ENCODE data around the gene BANP. TPM values are rescaled to one million over a fixed set of nuclear protein-coding genes. Genes with fewer than 3 reads are reported as not detected.
"Not testable (repeated sequence)": the region's sequence is repeated elsewhere in the genome, so short reads cannot be mapped to it uniquely, and the experiment has no call there.

Gene BANP
- total RNA-seq, 1 experiment from 2014 or later: 34.5 TPM

DNA sequence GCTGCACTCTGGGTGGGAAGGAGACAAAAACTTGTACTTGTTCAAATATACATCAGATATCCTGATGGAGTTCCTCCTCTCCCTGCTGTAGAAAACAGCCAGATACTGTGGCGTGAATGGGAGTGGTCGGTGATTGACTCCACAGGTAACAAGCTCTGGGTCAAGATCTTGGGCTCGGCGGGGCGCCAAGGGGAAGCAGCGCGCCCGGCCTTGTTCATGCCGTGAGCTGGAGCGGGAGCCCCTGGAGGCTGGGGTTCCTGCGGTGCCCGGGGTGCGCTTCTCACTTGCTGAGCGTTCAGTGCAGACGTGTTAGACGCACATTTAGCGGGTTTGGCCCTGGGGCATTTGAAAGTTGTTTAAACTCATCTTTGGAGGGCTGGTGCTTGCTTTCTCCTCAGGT, 44.4 kb downstream of the BANP start (continued):
- TF ChIP-seq, protein P1, sequence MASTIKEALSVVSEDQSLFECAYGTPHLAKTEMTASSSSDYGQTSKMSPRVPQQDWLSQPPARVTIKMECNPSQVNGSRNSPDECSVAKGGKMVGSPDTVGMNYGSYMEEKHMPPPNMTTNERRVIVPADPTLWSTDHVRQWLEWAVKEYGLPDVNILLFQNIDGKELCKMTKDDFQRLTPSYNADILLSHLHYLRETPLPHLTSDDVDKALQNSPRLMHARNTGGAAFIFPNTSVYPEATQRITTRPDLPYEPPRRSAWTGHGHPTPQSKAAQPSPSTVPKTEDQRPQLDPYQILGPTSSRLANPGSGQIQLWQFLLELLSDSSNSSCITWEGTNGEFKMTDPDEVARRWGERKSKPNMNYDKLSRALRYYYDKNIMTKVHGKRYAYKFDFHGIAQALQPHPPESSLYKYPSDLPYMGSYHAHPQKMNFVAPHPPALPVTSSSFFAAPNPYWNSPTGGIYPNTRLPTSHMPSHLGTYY (CRISPR knock-in tag; IDR thresholded peaks at IDR 0.05): no peak
- no peak for TF ChIP-seq OVOL2 (CRISPR knock-in tag; IDR thresholded peaks at IDR 0.05; ENCODE audit: borderline replicate concordance)
- TF ChIP-seq FOXK1 (CRISPR knock-in tag; IDR thresholded peaks at IDR 0.05): no peak

- Mint-ChIP-seq H3K27ac (peak overlapping the region; percentile 41), H3K36me3 (peaks cover 16% of the 10 kb centered on the region), H3K4me1 (no peaks in the 10 kb centered on the region), H3K27me3 (ENCODE audit: low read depth) (no peaks in the 10 kb centered on the region), H3K4me3 (no peak overlapping the region), H3K9me3 (no peaks in the 10 kb centered on the region)
- DNase-seq (ENCODE audit: low spot score) (no peak), ATAC-seq (no peak)
- ChIA-PET POLR2A (interaction anchor here (0.5 kb wide), 2 partner anchors 27 to 291 kb away, joined by 4 to 5 read pairs; no protein-coding TSS in a partner anchor), CTCF (interaction anchor here (0.6 kb wide), 1 partner anchor 220 kb away, joined by 4 read pairs; no protein-coding TSS in a partner anchor)
- peak; percentile 70 for TF ChIP-seq ZNF121 (CRISPR knock-in tag; IDR thresholded peaks at IDR 0.05)
- TF ChIP-seq PRDM15 (CRISPR knock-in tag; IDR thresholded peaks at IDR 0.05): no peak
- TF ChIP-seq, protein P1 (CRISPR knock-in tag; IDR thresholded peaks at IDR 0.05): no peak
These were observed 46.0 kb downstream of the BANP start for GRCh38 chr16:87996962-87997880.

DNA sequence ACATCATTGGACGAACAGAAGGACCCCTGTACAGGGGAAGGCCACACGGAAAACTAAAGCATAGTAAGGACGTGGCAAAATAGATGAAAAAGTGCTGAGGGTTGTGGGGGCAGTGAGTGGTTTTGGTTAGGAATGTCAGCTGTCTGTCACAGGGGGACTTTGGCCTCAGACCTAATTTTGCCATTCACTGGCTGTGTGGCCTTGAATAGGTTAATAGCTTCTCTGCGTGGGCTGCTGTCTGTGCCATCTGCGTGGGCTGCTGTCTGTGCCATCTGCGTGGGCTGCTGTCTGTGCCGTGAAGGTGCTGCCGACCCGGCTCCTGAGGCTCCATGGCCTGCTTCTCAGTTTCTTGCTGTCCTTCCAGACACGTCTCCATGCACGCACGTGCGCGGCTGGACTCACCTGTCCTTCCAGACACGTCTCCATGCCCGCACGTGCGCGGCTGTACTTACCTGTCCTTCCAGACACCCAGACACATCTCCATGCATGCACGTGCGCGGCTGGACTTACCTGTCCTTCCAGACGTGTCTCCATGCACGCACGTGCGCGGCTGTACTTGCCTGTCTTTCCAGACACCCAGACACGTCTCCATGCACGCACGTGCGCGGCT, 47.1 kb downstream of the BANP start:
- ATAC-seq; DNase-seq (ENCODE audit: low spot score); H3K4me1 Mint-ChIP-seq; POLR2A ChIA-PET; H3K9me3 Mint-ChIP-seq; H3K4me3 Mint-ChIP-seq; H3K27me3 Mint-ChIP-seq (ENCODE audit: low read depth); CTCF ChIA-PET: not testable (repeated sequence)
- Mint-ChIP-seq H3K36me3 (peaks cover 16% of the 10 kb centered on the region), H3K27ac (peak overlapping the region; percentile 70)

DNA sequence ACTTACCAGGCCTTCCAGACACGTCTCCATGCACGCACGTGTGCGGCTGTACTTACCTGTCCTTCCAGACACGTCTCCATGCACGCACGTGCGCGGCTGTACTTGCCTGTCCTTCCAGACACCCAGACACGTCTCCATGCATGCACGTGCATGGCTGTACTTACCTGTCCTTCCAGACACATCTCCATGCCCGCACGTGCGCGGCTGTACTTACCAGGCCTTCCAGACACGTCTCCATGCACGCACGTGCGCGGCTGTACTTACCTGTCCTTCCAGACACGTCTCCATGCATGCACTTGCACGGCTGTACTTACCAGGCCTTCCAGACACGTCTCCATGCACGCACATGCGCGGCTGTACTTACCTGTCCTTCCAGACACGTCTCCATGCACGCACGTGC, 47.8 kb downstream of the BANP start:
- H3K9me3 Mint-ChIP-seq; DNase-seq (ENCODE audit: low spot score); CTCF ChIA-PET; H3K27me3 Mint-ChIP-seq (ENCODE audit: low read depth); H3K27ac Mint-ChIP-seq; POLR2A ChIA-PET; ATAC-seq; H3K4me1 Mint-ChIP-seq; H3K4me3 Mint-ChIP-seq: not testable (repeated sequence)
- peaks cover 15% of the 10 kb centered on the region for H3K36me3 Mint-ChIP-seq

GRCh38 chr16:88002211-88002610, 51.0 kb downstream of the BANP start:
- H3K36me3 Mint-ChIP-seq: peaks cover 42% of the 10 kb centered on the region
- peak overlapping the region; percentile 83 for H3K27ac Mint-ChIP-seq
- H3K4me1 Mint-ChIP-seq: peaks cover 4% of the 10 kb centered on the region; the same call in 1 of the 2 replicates
- no peak for ATAC-seq
- CTCF ChIA-PET: no interaction called here
- DNase-seq (ENCODE audit: low spot score): no peak
- H3K27me3 Mint-ChIP-seq (ENCODE audit: low read depth): no peaks in the 10 kb centered on the region
- no peak overlapping the region for H3K4me3 Mint-ChIP-seq
- POLR2A ChIA-PET: no interaction called here
- peaks cover 1% of the 10 kb centered on the region for H3K9me3 Mint-ChIP-seq
- TF ChIP-seq, protein P2, sequence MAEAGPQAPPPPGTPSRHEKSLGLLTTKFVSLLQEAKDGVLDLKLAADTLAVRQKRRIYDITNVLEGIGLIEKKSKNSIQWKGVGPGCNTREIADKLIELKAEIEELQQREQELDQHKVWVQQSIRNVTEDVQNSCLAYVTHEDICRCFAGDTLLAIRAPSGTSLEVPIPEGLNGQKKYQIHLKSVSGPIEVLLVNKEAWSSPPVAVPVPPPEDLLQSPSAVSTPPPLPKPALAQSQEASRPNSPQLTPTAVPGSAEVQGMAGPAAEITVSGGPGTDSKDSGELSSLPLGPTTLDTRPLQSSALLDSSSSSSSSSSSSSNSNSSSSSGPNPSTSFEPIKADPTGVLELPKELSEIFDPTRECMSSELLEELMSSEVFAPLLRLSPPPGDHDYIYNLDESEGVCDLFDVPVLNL (CRISPR knock-in tag; IDR thresholded peaks at IDR 0.05; ENCODE audit: borderline replicate concordance, low read depth): no peak
- no peak for TF ChIP-seq ZNF423 (CRISPR knock-in tag; IDR thresholded peaks at IDR 0.05)
- no peak for TF ChIP-seq TEAD1 (CRISPR knock-in tag; IDR thresholded peaks at IDR 0.05)
- no peak for TF ChIP-seq KAT7 (CRISPR knock-in tag; IDR thresholded peaks at IDR 0.05; ENCODE audit: borderline replicate concordance)
- no peak for TF ChIP-seq ZNF317 (CRISPR knock-in tag; IDR thresholded peaks at IDR 0.05; ENCODE audit: borderline replicate concordance, low read depth)
- TF ChIP-seq FOXJ3 (CRISPR knock-in tag; IDR thresholded peaks at IDR 0.05; ENCODE audit: borderline replicate concordance): no peak
- TF ChIP-seq, protein P3, sequence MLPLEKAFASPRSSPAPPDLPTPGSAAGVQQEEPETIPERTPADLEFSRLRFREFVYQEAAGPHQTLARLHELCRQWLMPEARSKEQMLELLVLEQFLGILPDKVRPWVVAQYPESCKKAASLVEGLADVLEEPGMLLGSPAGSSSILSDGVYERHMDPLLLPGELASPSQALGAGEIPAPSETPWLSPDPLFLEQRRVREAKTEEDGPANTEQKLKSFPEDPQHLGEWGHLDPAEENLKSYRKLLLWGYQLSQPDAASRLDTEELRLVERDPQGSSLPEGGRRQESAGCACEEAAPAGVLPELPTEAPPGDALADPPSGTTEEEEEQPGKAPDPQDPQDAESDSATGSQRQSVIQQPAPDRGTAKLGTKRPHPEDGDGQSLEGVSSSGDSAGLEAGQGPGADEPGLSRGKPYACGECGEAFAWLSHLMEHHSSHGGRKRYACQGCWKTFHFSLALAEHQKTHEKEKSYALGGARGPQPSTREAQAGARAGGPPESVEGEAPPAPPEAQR (CRISPR knock-in tag; IDR thresholded peaks at IDR 0.05): no peak
- no peak for TF ChIP-seq CBFB (CRISPR knock-in tag; IDR thresholded peaks at IDR 0.05; ENCODE audit: low read depth)
- TF ChIP-seq NFATC4 (CRISPR knock-in tag; IDR thresholded peaks at IDR 0.05): no peak
- no peak for TF ChIP-seq ZNF232 (CRISPR knock-in tag; IDR thresholded peaks at IDR 0.05)
- no peak for TF ChIP-seq ETV6 (CRISPR knock-in tag; IDR thresholded peaks at IDR 0.05)
- TF ChIP-seq SMAD4 (CRISPR knock-in tag; IDR thresholded peaks at IDR 0.05): no peak

All from WTC11 (cell line).